Keratinocyte (primary cell): Measurements from ENCODE around the gene ARAF.

Experiments used
- EZH2 ChIP-seq: IDR thresholded peaks from one replicate; pipeline ENCODE4 v1.6.1; 2012; ENCODE audit warnings: inconsistent platforms, mild to moderate bottlenecking, low read length, moderate library complexity
- TF ChIP-seq, protein P1 (sequence below), 3 experiments: IDR thresholded peaks in 1 of 3; conservative IDR thresholded peaks in 1 of 3; optimal IDR thresholded peaks in 1 of 3; 2 replicates in 2 of 3; 3 replicates in 1 of 3; pipeline versions ENCODE3 to v1.5.1; 2011; ENCODE audit warnings: low read length in 3 of 3, mild to moderate bottlenecking in 3 of 3, moderate library complexity in 2 of 3, control low read depth in 1 of 3, inconsistent platforms in 1 of 3; ENCODE audit not compliant: insufficient read depth in 2 of 3; ENCODE audit errors: extremely low read depth in 1 of 3

DNA sequence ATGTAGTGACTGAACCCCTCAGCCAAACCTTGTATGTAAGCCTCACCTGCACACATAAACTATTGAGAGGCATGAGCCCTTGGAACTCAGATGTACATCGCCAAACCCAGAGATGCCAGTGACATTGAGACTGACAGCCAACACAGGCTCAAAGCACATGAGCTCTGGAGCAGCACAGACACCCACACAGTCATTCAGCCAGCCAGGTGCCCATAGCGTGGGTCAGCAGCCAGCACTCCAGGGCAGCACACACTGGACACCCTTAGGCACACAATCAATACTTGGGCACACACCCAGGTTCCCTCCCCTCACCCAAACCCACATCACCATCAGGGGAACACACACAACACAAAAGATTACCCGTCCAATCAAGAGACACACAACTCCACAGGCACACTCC is 16.9 kb downstream of the ARAF start:
- TF ChIP-seq, protein P1, sequence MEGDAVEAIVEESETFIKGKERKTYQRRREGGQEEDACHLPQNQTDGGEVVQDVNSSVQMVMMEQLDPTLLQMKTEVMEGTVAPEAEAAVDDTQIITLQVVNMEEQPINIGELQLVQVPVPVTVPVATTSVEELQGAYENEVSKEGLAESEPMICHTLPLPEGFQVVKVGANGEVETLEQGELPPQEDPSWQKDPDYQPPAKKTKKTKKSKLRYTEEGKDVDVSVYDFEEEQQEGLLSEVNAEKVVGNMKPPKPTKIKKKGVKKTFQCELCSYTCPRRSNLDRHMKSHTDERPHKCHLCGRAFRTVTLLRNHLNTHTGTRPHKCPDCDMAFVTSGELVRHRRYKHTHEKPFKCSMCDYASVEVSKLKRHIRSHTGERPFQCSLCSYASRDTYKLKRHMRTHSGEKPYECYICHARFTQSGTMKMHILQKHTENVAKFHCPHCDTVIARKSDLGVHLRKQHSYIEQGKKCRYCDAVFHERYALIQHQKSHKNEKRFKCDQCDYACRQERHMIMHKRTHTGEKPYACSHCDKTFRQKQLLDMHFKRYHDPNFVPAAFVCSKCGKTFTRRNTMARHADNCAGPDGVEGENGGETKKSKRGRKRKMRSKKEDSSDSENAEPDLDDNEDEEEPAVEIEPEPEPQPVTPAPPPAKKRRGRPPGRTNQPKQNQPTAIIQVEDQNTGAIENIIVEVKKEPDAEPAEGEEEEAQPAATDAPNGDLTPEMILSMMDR (optimal IDR thresholded peaks at IDR 0.05 in 1 of 3, IDR thresholded peaks at IDR 0.05 in 1 of 3, conservative IDR thresholded peaks at IDR 0.05 in 1 of 3; ENCODE audit: extremely low read depth in 1 of 3, insufficient read depth in 2 of 3, low read length in 3 of 3): no peak
- TF ChIP-seq EZH2: no peak
